Activated naive CD4-positive, alpha-beta T cell treated with Interleukin-2 at 50 U/mL for 16 hours (primary cell): Measurements from ENCODE around the gene FPR2.
A peak's percentile ranks its signal among the peaks of the same experiment; 100 is the strongest.
"Not testable (repeated sequence)": the region's sequence is repeated elsewhere in the genome, so short reads cannot be mapped to it uniquely, and the experiment has no call there.

ENCODE experiments used
- DNase-seq: peaks from one replicate; pipeline ENCODE4 v3.0.0-alpha.2; 2020

FPR2 gene

GRCh38 chr19:51784922-51785690, 24.1 kb downstream of the FPR2 start:
- DNase-seq, result peak; percentile 51

- no peak for DNase-seq
These were observed 25.9 kb downstream of the FPR2 start for GRCh38 chr19:51786646-51787494.

- no peak for DNase-seq
These were observed 27.0 kb downstream of the FPR2 start for GRCh38 chr19:51788029-51788428.

GRCh38 chr19:51789061-51789795, 28.2 kb downstream of the FPR2 start:
- no peak for DNase-seq

- no peak for DNase-seq
These were observed 32.0 kb downstream of the FPR2 start for GRCh38 chr19:51792932-51793331.

GRCh38 chr19:51793994-51794393, 33.0 kb downstream of the FPR2 start:
- DNase-seq, result no peak

GRCh38 chr19:51794885-51795490, 34.0 kb downstream of the FPR2 start, which contains the start of gene FPR3:
Gene FPR3, plus strand, starts transcription at chr19:51795157. Its CDS starts 28,592 bp downstream, at chr19:51823749.
- no peak for DNase-seq

GRCh38 chr19:51796195-51796679, 35.3 kb downstream of the FPR2 start:
- DNase-seq, result no peak

GRCh38 chr19:51797480-51797879, 36.5 kb downstream of the FPR2 start:
- DNase-seq, result no peak

- no peak for DNase-seq
These were observed 37.1 kb downstream of the FPR2 start for GRCh38 chr19:51798062-51798461.

GRCh38 chr19:51799034-51799773, 38.2 kb downstream of the FPR2 start:
- no peak for DNase-seq

- DNase-seq, result no peak
These were observed 38.9 kb downstream of the FPR2 start for GRCh38 chr19:51799774-51800472.

GRCh38 chr19:51800473-51801244, 39.7 kb downstream of the FPR2 start:
- no peak for DNase-seq

- DNase-seq, result no peak
These were observed 41.8 kb downstream of the FPR2 start for GRCh38 chr19:51802775-51803174.

GRCh38 chr19:51803519-51803918, 42.5 kb downstream of the FPR2 start:
- no peak for DNase-seq

- DNase-seq, result no peak
These were observed 43.0 kb downstream of the FPR2 start for GRCh38 chr19:51803967-51804366.

GRCh38 chr19:51804789-51805188, 43.8 kb downstream of the FPR2 start:
- DNase-seq, result not testable (repeated sequence)

- DNase-seq, result not testable (repeated sequence)
These were observed 44.4 kb downstream of the FPR2 start for GRCh38 chr19:51805396-51805795.

GRCh38 chr19:51806571-51806970, 45.6 kb downstream of the FPR2 start:
- not testable (repeated sequence) for DNase-seq

GRCh38 chr19:51807111-51807701, 46.2 kb downstream of the FPR2 start:
- no peak for DNase-seq
